Caco-2 (cell line): ENCODE data around the gene NEDD4. TPM values are rescaled to one million over a fixed set of nuclear protein-coding genes. Genes with fewer than 3 reads are reported as not detected.

Experiments
- BruUV-seq: library from RNA; stranded (reverse); fragments of 400-500 nt; replicated peaks from 2 replicates; lab custom pipeline; 2021; lab: Mats Ljungman, UMichigan
- CTCF ChIA-PET: fragments of 300-600 bp; sonication (Branson Sonifier 250); formaldehyde crosslinking; loops from one replicate; lab custom pipeline; 2022; ENCODE audit warnings: antibody characterized with exemption; lab: Charles Lee
- POLR2A ChIA-PET: fragments of 300-600 bp; sonication (Branson Sonifier 250); formaldehyde crosslinking; loops from one replicate; lab custom pipeline; 2022; ENCODE audit warnings: antibody characterized with exemption; lab: Charles Lee
- DNase-seq, 2 experiments: peaks; one replicate each; pipeline versions ENCODE4 v3.0.0 to v3.0.0-alpha.2; 2020 to 2022
- H3K27me3 ChIP-seq: replicated peaks from 2 replicates; pipeline ENCODE4 v1.6.0; 2011; ENCODE audit warnings: low read length; ENCODE audit not compliant: control insufficient read depth, insufficient read depth
- H3K36me3 ChIP-seq: 2 replicates; pipeline ENCODE4 v1.5.1; 2011; ENCODE audit warnings: low read length; ENCODE audit not compliant: control insufficient read depth, insufficient read depth
- H3K4me1 ChIP-seq: fragments of 250-450 bp; sonication (Bioruptor Pico); 2 replicates; pipeline ENCODE4 v1.5.1; 2020; ENCODE audit warnings: mild to moderate bottlenecking
- H3K4me3 ChIP-seq: 2 replicates; pipeline ENCODE4 v1.5.1; 2011; ENCODE audit warnings: low read depth, mild to moderate bottlenecking, control low read depth, low read length
- H3K9me3 ChIP-seq: fragments of 250-450 bp; sonication (Bioruptor Pico); 2 replicates; pipeline ENCODE4 v1.5.1; 2020; ENCODE audit warnings: mild to moderate bottlenecking, moderate library complexity
- H3K27ac Mint-ChIP-seq: one replicate; pipeline ENCODE4 v1.8.0; 2022; ENCODE audit warnings: mixed read lengths; ENCODE audit not compliant: unreplicated experiment
- H3K27me3 Mint-ChIP-seq: one replicate; pipeline ENCODE4 v1.8.0; 2022; ENCODE audit warnings: mixed read lengths; ENCODE audit not compliant: insufficient read depth, unreplicated experiment
- H3K36me3 Mint-ChIP-seq: one replicate; pipeline ENCODE4 v1.8.0; 2022; ENCODE audit warnings: mild to moderate bottlenecking, mixed read lengths; ENCODE audit not compliant: insufficient read depth, unreplicated experiment
- H3K4me1 Mint-ChIP-seq: one replicate; pipeline ENCODE4 v1.8.0; 2022; ENCODE audit warnings: low read depth, mixed read lengths; ENCODE audit not compliant: unreplicated experiment
- H3K4me3 Mint-ChIP-seq: one replicate; pipeline ENCODE4 v1.8.0; 2022; ENCODE audit warnings: mild to moderate bottlenecking, moderate library complexity, mixed read lengths; ENCODE audit not compliant: unreplicated experiment
- H3K9me3 Mint-ChIP-seq: one replicate; pipeline ENCODE4 v1.8.0; 2022; ENCODE audit warnings: mixed read lengths; ENCODE audit not compliant: unreplicated experiment
- intact Hi-C: fragments of 100-400 bp; cut with micrococcal nuclease; formaldehyde crosslinking; loops from one replicate; pipeline ENCODE4 v1.10.0; 2022; ENCODE audit not compliant: unreplicated experiment
- total RNA-seq: library from RNA; stranded (reverse); gene quantifications from 2 replicates; pipeline ENCODE4 v1.2.3, GENCODE V29; 2022
- TF ChIP-seq, protein P1 (sequence below), 2 experiments: fragments of 200-600 bp in 1 of 2; IDR thresholded peaks; 1 replicate in 1 of 2; 2 replicates in 1 of 2; pipeline versions ENCODE4 v1.5.1 to v1.8.0; 2011 to 2022; ENCODE audit warnings: antibody characterized with exemption in 1 of 2, control low read depth in 1 of 2, inconsistent platforms in 1 of 2, low read depth in 1 of 2, low read length in 1 of 2, mild to moderate bottlenecking in 1 of 2, moderate library complexity in 1 of 2; ENCODE audit not compliant: insufficient read depth in 1 of 2, severe bottlenecking in 1 of 2, unreplicated experiment in 1 of 2

NEDD4 gene
- total RNA-seq, 1 experiment from 2014 or later: 33.9 TPM

DNA sequence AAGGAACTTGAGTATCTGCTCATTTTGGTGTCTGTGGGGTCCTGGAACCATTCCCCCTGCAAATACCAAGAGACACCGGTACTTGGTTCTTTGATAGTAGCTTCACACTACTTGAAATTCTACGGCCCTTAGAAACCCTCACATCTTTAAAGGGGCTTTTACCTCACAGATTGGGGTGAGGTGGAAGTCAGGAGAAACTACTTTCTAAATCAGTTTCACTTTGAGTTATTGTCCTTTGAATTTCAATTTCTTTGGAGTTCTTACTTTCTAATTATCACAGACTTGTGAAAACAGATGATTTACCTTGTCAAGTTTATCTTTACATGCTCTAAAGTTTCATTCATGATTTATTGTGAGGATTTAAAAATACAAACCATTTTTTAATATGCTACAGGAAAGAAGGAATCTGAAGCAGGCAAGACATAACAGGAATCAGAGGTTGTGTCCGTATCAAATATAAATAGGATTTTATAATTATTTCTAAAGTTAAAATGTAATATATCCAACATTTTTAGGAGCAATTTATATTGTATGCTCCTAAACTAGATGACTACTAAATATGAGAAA is 98.9 kb downstream of the NEDD4 start:
- DNase-seq: no peak
- ChIA-PET CTCF (no interaction called here), POLR2A (no interaction called here)
- BruUV-seq: no TSS peak
- no peak overlapping the region for H3K27ac Mint-ChIP-seq
- H3K4me3 Mint-ChIP-seq: no peak overlapping the region
- no peaks in the 10 kb centered on the region for H3K36me3 ChIP-seq
- H3K27me3 Mint-ChIP-seq: no peaks in the 10 kb centered on the region
- no peaks in the 10 kb centered on the region for H3K9me3 ChIP-seq
- H3K4me3 ChIP-seq: no peak overlapping the region
- H3K9me3 Mint-ChIP-seq: peaks cover 2% of the 10 kb centered on the region
- H3K36me3 Mint-ChIP-seq: peaks cover 7% of the 10 kb centered on the region
- peaks cover 5% of the 10 kb centered on the region; the same call in 1 of the 2 replicates for H3K4me1 ChIP-seq
- intact Hi-C loops: no loop called here
- H3K4me1 Mint-ChIP-seq: no peaks in the 10 kb centered on the region
- no peaks in the 10 kb centered on the region for H3K27me3 ChIP-seq
- TF ChIP-seq, protein P1, sequence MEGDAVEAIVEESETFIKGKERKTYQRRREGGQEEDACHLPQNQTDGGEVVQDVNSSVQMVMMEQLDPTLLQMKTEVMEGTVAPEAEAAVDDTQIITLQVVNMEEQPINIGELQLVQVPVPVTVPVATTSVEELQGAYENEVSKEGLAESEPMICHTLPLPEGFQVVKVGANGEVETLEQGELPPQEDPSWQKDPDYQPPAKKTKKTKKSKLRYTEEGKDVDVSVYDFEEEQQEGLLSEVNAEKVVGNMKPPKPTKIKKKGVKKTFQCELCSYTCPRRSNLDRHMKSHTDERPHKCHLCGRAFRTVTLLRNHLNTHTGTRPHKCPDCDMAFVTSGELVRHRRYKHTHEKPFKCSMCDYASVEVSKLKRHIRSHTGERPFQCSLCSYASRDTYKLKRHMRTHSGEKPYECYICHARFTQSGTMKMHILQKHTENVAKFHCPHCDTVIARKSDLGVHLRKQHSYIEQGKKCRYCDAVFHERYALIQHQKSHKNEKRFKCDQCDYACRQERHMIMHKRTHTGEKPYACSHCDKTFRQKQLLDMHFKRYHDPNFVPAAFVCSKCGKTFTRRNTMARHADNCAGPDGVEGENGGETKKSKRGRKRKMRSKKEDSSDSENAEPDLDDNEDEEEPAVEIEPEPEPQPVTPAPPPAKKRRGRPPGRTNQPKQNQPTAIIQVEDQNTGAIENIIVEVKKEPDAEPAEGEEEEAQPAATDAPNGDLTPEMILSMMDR (IDR thresholded peaks at IDR 0.05; ENCODE audit: insufficient read depth in 1 of 2, low read depth in 1 of 2, low read length in 1 of 2, severe bottlenecking in 1 of 2, unreplicated experiment in 1 of 2): no peak

DNA sequence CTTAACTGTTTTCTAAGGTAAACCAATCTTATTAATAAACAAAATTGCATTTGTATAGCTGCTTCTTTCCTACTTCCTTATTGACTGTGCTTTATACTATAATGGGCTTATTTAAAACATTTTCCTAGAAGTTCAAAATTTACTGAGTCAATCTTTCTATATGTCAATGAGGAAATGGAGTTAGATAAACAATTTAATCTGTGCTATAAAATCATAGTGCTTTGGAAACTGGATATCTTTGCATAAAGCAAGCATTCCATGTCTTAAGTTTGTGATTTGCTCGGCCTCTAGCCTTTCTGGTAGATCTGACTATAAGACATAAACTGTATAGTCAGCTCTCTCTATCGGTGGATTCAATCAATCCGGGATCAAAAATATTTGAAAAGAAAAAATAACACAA is 99.6 kb downstream of the NEDD4 start:
- no TSS peak for BruUV-seq
- no peaks in the 10 kb centered on the region for H3K4me1 Mint-ChIP-seq
- CTCF ChIA-PET: no interaction called here
- H3K9me3 Mint-ChIP-seq: peaks cover 8% of the 10 kb centered on the region
- no peaks in the 10 kb centered on the region for H3K36me3 ChIP-seq
- H3K27me3 ChIP-seq: no peaks in the 10 kb centered on the region
- H3K9me3 ChIP-seq: no peaks in the 10 kb centered on the region
- no peak overlapping the region for H3K4me3 Mint-ChIP-seq
- no peak overlapping the region for H3K27ac Mint-ChIP-seq
- POLR2A ChIA-PET: no interaction called here
- no peak for DNase-seq
- peaks cover 7% of the 10 kb centered on the region for H3K36me3 Mint-ChIP-seq
- H3K4me1 ChIP-seq: peaks cover 5% of the 10 kb centered on the region; the same call in 1 of the 2 replicates
- TF ChIP-seq, protein P1 (IDR thresholded peaks at IDR 0.05; ENCODE audit: insufficient read depth in 1 of 2, low read depth in 1 of 2, low read length in 1 of 2, severe bottlenecking in 1 of 2, unreplicated experiment in 1 of 2): no peak
- intact Hi-C loops: no loop called here
- no peak overlapping the region for H3K4me3 ChIP-seq
- H3K27me3 Mint-ChIP-seq: no peaks in the 10 kb centered on the region

DNA sequence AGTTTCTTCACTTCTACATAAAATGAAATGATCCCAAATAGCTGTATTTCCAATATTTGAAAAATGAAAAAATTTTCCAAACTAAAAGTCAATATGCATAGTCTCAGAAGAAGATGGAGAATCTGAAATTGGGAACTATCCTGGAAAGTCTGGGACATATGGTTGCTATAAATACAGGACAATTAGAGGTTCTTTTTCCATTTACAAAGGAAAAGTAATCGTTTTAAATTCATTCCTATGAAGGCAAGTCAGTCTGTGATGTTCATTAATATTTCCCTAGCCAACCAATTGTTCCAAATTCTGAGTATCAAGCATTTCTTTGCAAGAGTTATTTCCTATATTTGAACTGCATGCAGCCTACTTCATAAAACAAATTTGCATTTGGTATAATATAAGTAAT is 102.2 kb downstream of the NEDD4 start:
- H3K9me3 ChIP-seq: no peaks in the 10 kb centered on the region; the same call in 1 of the 2 replicates
- H3K4me1 Mint-ChIP-seq: no peaks in the 10 kb centered on the region
- ChIA-PET POLR2A (no interaction called here), CTCF (no interaction called here)
- intact Hi-C loops: no loop called here
- no peak overlapping the region for H3K4me3 Mint-ChIP-seq
- no peaks in the 10 kb centered on the region for H3K36me3 ChIP-seq
- peaks cover 21% of the 10 kb centered on the region for H3K9me3 Mint-ChIP-seq
- DNase-seq: no peak
- H3K36me3 Mint-ChIP-seq: no peaks in the 10 kb centered on the region
- TF ChIP-seq, protein P1 (IDR thresholded peaks at IDR 0.05; ENCODE audit: insufficient read depth in 1 of 2, low read depth in 1 of 2, low read length in 1 of 2, severe bottlenecking in 1 of 2, unreplicated experiment in 1 of 2): no peak
- H3K27me3 Mint-ChIP-seq: no peaks in the 10 kb centered on the region
- no peaks in the 10 kb centered on the region for H3K4me1 ChIP-seq
- no peak overlapping the region for H3K4me3 ChIP-seq
- H3K27me3 ChIP-seq: no peaks in the 10 kb centered on the region
- no TSS peak for BruUV-seq
- H3K27ac Mint-ChIP-seq: no peak overlapping the region
